ENCODE data around the gene PTPN2.
A peak's percentile ranks its signal among the peaks of the same experiment; 100 is the strongest.

Gene PTPN2

GRCh38 chr18:12851716-12852115, 32.3 kb downstream of the PTPN2 start:
- DNase-seq (ENCODE audit: low read depth) = no peak
- no peak overlapping the region for H3K4me3 ChIP-seq (ENCODE audit: low read length)
- TF ChIP-seq CTCF (IDR thresholded peaks at IDR 0.05; ENCODE audit: insufficient read depth, low read depth, low read length, missing control alignments) = no peak

- no peak for TF ChIP-seq CTCF (IDR thresholded peaks at IDR 0.05; ENCODE audit: insufficient read depth, low read depth, low read length, missing control alignments)
- no peak overlapping the region for H3K4me3 ChIP-seq (ENCODE audit: low read length)
- peak; percentile 86 for DNase-seq (ENCODE audit: low read depth)
Measured at GRCh38 chr18:12849548-12849947, 34.5 kb downstream of the PTPN2 start.

GRCh38 chr18:12848405-12848804, 35.6 kb downstream of the PTPN2 start:
- H3K4me3 ChIP-seq (ENCODE audit: low read length) = no peak overlapping the region
- no peak for TF ChIP-seq CTCF (IDR thresholded peaks at IDR 0.05; ENCODE audit: insufficient read depth, low read depth, low read length, missing control alignments)

GRCh38 chr18:12844391-12844790, 39.6 kb downstream of the PTPN2 start:
- no peak for DNase-seq (ENCODE audit: low read depth)
- no peak for TF ChIP-seq CTCF (IDR thresholded peaks at IDR 0.05; ENCODE audit: insufficient read depth, low read depth, low read length, missing control alignments)
- H3K4me3 ChIP-seq (ENCODE audit: low read length) = no peak overlapping the region

More at GRCh38 chr18:12848405-12848804, 35.6 kb downstream of the PTPN2 start:
- DNase-seq (ENCODE audit: low read depth) = no peak

- no peak for DNase-seq (ENCODE audit: low read depth)
- TF ChIP-seq CTCF (IDR thresholded peaks at IDR 0.05; ENCODE audit: insufficient read depth, low read depth, low read length, missing control alignments) = no peak
- H3K4me3 ChIP-seq (ENCODE audit: low read length) = no peak overlapping the region
Measured at GRCh38 chr18:12843420-12844350, 40.4 kb downstream of the PTPN2 start.

GRCh38 chr18:12842459-12843380, 41.3 kb downstream of the PTPN2 start:
- DNase-seq (ENCODE audit: low read depth) = no peak
- H3K4me3 ChIP-seq (ENCODE audit: low read length) = no peak overlapping the region
- TF ChIP-seq CTCF (IDR thresholded peaks at IDR 0.05; ENCODE audit: insufficient read depth, low read depth, low read length, missing control alignments) = no peak
